ENCODE measurements around the gene DBP. TPM values are rescaled to one million over a fixed set of nuclear protein-coding genes. Genes with fewer than 3 reads are reported as not detected.

DBP gene
- total RNA-seq, 2 experiments from 2014 or later, result 11.3 to 18.0 TPM

DNA sequence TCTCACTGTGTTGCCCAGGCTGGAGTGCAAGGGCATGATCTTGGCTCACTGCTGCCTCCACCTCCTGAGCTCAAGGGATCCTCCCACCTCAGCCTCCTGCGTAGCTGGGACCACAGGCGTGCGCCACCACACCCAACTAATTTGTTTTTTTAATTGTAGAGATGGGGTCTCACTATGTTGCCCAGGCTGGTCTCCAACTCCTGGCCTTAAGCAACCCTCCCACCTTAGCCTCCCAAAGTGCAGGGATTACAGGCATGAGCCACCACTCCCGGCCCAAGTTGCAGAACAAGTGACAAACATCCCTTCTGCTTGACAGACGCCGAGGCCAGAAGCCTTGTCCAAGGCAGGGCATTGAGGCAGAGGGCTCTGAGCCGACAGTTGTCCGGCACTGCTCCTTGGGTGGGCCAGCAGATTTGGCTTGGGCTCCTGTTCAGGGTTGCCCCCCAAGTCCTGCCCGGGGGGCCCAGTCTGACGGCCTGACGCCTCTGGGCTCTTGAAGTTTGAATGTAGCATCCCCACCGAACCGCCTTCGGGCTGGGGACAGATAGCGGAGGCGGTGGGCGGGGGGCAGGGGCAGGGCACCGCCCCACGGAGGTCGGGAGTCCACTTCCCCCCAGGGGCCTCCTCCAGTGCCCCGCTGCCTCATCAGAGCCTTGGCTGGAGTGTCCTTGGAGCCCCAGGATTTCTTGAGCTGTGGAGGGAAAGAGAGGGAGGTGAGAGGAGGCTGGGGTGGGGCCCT, 36.3 kb downstream of the DBP start:
- no peaks in the 10 kb centered on the region for H3K36me3 Mint-ChIP-seq
- H3K4me3 Mint-ChIP-seq, result no peak overlapping the region
- H3K27me3 Mint-ChIP-seq, result no peaks in the 10 kb centered on the region
- DNase-seq (no peak), ATAC-seq (no peak)
- no peaks in the 10 kb centered on the region for H3K9me3 Mint-ChIP-seq (ENCODE audit: low read depth)
- CTCF ChIA-PET, result interaction anchor here (1.3 kb wide), 1 partner anchor 95 kb away, joined by 4 read pairs; no protein-coding TSS in a partner anchor
- H3K27ac Mint-ChIP-seq, result no peak overlapping the region
- peaks cover 8% of the 10 kb centered on the region for H3K4me1 Mint-ChIP-seq

DNA sequence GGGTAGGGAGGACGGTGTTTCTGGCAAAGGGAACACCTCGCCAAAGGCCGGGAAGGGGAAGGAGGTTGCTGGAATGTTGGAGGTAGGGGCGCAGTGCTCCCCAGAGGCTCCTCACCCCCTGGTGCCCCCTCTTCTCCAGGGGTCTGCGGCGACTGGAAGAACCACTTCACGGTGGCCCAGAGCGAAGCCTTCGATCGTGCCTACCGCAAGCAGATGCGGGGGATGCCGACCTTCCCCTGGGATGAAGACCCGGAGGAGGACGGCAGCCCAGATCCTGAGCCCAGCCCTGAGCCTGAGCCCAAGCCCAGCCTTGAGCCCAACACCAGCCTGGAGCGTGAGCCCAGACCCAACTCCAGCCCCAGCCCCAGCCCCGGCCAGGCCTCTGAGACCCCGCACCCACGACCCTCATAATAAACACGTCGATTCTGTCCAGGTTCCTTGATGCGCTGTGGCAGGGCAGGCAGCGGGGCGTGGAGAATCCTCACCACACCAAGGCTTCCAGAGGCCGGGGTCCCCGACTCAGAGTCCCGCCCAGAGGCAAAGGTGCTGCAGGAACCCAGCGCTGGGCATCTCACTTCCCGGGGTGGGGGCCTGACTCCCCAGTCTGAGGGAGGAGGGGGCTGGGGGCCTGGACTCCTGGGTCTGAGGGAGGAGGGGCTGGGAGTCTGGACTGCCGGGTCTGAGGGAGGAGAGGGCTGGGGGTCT, 38.0 kb downstream of the DBP start:
- CTCF ChIA-PET, result interaction anchor here (0.8 kb wide), 1 partner anchor 94 kb away, joined by 3 read pairs; no protein-coding TSS in a partner anchor
- no peaks in the 10 kb centered on the region for H3K9me3 Mint-ChIP-seq (ENCODE audit: low read depth)
- H3K27ac Mint-ChIP-seq, result no peak overlapping the region
- DNase-seq, result no peak
- H3K4me3 Mint-ChIP-seq, result no peak overlapping the region
- no peak for ATAC-seq
- H3K36me3 Mint-ChIP-seq, result peaks cover 2% of the 10 kb centered on the region
- peaks cover 10% of the 10 kb centered on the region for H3K4me1 Mint-ChIP-seq
- no peaks in the 10 kb centered on the region for H3K27me3 Mint-ChIP-seq

DNA sequence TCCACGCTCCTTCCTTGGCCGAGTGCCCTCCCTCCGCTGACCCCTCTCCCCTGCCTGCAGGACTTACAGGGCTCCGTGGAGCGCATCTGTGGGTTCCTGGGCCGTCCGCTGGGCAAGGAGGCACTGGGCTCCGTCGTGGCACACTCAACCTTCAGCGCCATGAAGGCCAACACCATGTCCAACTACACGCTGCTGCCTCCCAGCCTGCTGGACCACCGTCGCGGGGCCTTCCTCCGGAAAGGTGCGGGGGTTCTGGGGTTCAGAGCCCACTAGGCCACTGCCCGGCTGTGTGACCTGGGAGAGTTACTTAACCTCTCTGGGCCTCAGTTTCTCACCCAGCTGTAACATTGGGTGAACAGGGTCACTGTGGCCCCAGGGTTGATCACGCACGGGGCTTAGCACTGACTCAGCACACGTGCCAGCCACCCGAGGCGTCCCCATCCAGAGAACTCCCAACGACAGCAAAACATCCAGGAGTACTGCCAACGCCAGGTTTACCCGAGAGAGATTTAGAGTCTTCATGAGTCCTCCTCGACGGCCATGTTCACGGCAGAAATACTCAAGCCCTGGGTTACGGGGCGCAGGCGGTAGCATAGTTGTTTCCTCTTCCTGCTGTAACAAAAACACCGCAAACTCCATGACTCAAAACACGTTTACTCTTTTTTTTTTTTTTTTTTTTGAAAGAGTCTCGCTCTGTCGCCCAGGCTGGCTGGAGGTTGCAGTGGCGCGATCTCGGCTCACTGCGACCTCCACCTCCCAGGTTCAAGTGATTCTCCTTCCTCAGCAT, 40.3 kb downstream of the DBP start:
- CTCF ChIA-PET, result interaction anchor here (1.0 to 1.6 kb wide), 2 partner anchors 12 to 13 kb away, joined by 4 to 5 read pairs; no protein-coding TSS in a partner anchor
- DNase-seq (peak; percentile 71), ATAC-seq (peak; percentile 85)
- H3K4me3 Mint-ChIP-seq, result peak overlapping the region; percentile 66
- peak overlapping the region; percentile 77 for H3K27ac Mint-ChIP-seq
- no peaks in the 10 kb centered on the region for H3K27me3 Mint-ChIP-seq
- peaks cover 2% of the 10 kb centered on the region for H3K36me3 Mint-ChIP-seq
- no peaks in the 10 kb centered on the region for H3K9me3 Mint-ChIP-seq (ENCODE audit: low read depth)
- H3K4me1 Mint-ChIP-seq, result peaks cover 10% of the 10 kb centered on the region

- ATAC-seq (no peak), DNase-seq (no peak)
- Mint-ChIP-seq H3K27me3 (no peaks in the 10 kb centered on the region), H3K4me1 (peaks cover 12% of the 10 kb centered on the region), H3K27ac (peak overlapping the region; percentile 57), H3K4me3 (peak overlapping the region; percentile 66), H3K9me3 (ENCODE audit: low read depth) (no peaks in the 10 kb centered on the region), H3K36me3 (peaks cover 2% of the 10 kb centered on the region)
- CTCF ChIA-PET, result interaction anchor here (1.6 kb wide), 1 partner anchor 12 kb away, joined by 5 read pairs; no protein-coding TSS in a partner anchor
Observed at GRCh38 chr19:48596237-48596636, 40.9 kb downstream of the DBP start.

- DNase-seq, result no peak
- CTCF ChIA-PET, result no interaction called here
- Mint-ChIP-seq H3K27ac (no peak overlapping the region), H3K27me3 (no peaks in the 10 kb centered on the region), H3K9me3 (ENCODE audit: low read depth) (no peaks in the 10 kb centered on the region), H3K4me1 (peaks cover 12% of the 10 kb centered on the region), H3K4me3 (peak overlapping the region; percentile 66), H3K36me3 (peaks cover 2% of the 10 kb centered on the region)
- ATAC-seq, result no peak
Observed at GRCh38 chr19:48595833-48596232, 41.3 kb downstream of the DBP start.

- ATAC-seq (no peak), DNase-seq (no peak)
- CTCF ChIA-PET, result interaction anchor here (0.6 to 2.9 kb wide), 4 partner anchors 11 to 204 kb away, joined by 3 to 13 read pairs (median 4); partner anchors contain the start of gene KDELR1
- Mint-ChIP-seq H3K4me3 (peak overlapping the region; percentile 17), H3K27ac (no peak overlapping the region), H3K27me3 (no peaks in the 10 kb centered on the region), H3K36me3 (peaks cover 2% of the 10 kb centered on the region), H3K4me1 (peaks cover 12% of the 10 kb centered on the region), H3K9me3 (ENCODE audit: low read depth) (no peaks in the 10 kb centered on the region)
Observed at GRCh38 chr19:48595171-48595570, 42.0 kb downstream of the DBP start.

GRCh38 chr19:48591021-48591420, 46.2 kb downstream of the DBP start:
- CTCF ChIA-PET, result interaction anchor here (1.9 to 11.2 kb wide), 3 partner anchors 77 to 101 kb away, joined by 6 to 221 read pairs (median 8); no protein-coding TSS in a partner anchor

GRCh38 chr19:48588670-48589401, 48.3 kb downstream of the DBP start:
- CTCF ChIA-PET, result interaction anchor here (0.6 to 11.2 kb wide), 28 partner anchors 12 to 391 kb away, joined by 3 to 221 read pairs (median 4); partner anchors contain the start of genes KDELR1, SYNGR4 and TMEM143
- ATAC-seq, result peak; percentile 96
- H3K4me1 Mint-ChIP-seq, result peaks cover 15% of the 10 kb centered on the region

More at GRCh38 chr19:48591021-48591420, 46.2 kb downstream of the DBP start:
- Mint-ChIP-seq H3K9me3 (ENCODE audit: low read depth) (no peaks in the 10 kb centered on the region), H3K27me3 (no peaks in the 10 kb centered on the region), H3K27ac (no peak overlapping the region), H3K4me3 (no peak overlapping the region), H3K4me1 (peaks cover 11% of the 10 kb centered on the region), H3K36me3 (peaks cover 2% of the 10 kb centered on the region)
- DNase-seq (no peak), ATAC-seq (no peak)

DNA sequence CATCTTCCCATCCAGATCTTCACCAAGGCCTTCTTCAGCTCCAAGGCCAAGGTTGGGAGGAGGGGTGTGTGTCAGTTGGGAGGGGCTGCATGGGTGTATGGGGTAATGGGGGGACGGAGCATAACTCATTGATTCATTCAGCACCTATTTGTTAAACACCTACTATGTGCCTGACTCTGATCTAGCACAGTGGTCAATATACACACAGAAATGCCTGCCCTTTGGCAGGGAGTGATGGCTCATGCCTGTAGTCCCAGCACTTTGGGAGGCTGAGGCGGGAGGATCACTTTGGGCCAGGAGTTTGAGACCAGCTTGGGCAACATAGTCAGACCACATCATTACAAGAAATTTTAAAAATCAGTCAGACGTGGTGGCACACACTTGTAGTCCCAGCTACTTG, 49.8 kb downstream of the DBP start:
- peaks cover 3% of the 10 kb centered on the region for H3K27me3 Mint-ChIP-seq
- peaks cover 4% of the 10 kb centered on the region for H3K36me3 Mint-ChIP-seq
- H3K4me3 Mint-ChIP-seq, result no peak overlapping the region
- H3K4me1 Mint-ChIP-seq, result peaks cover 15% of the 10 kb centered on the region
- H3K27ac Mint-ChIP-seq, result no peak overlapping the region
- CTCF ChIA-PET, result interaction anchor here (0.6 to 11.2 kb wide), 9 partner anchors 64 to 321 kb away, joined by 3 to 221 read pairs (median 4); no protein-coding TSS in a partner anchor
- no peak for DNase-seq
- no peak for ATAC-seq
- no peaks in the 10 kb centered on the region for H3K9me3 Mint-ChIP-seq (ENCODE audit: low read depth)

More at GRCh38 chr19:48588670-48589401, 48.3 kb downstream of the DBP start:
- peaks cover 3% of the 10 kb centered on the region for H3K27me3 Mint-ChIP-seq
- H3K27ac Mint-ChIP-seq, result no peak overlapping the region
- peak overlapping the region; percentile 36 for H3K4me3 Mint-ChIP-seq
- H3K9me3 Mint-ChIP-seq (ENCODE audit: low read depth), result no peaks in the 10 kb centered on the region
- DNase-seq, result peak; percentile 90
- H3K36me3 Mint-ChIP-seq, result peaks cover 4% of the 10 kb centered on the region

DNA sequence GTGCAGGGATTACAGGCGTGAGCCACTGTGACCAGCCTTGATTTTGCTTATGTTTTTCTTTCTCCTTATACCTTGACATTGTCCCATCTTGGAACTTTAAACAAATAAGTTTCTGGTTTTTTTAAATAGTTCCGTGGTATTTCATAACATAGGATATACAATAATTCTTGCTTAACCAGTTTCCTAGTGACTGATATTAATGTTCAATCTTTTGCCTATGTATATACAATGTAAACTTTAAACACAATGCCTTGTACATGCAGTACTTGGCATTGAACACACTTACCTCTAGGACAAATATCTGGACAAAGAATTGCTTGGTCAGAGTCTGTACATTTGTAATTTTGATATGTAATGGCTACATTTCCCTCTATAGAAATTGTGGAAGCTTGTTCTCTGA, 55.0 kb downstream of the DBP start:
- H3K4me1 Mint-ChIP-seq, result peaks cover 6% of the 10 kb centered on the region
- peaks cover 3% of the 10 kb centered on the region for H3K27me3 Mint-ChIP-seq
- H3K36me3 Mint-ChIP-seq, result peaks cover 5% of the 10 kb centered on the region
- ATAC-seq (no peak), DNase-seq (no peak)
- H3K4me3 Mint-ChIP-seq, result no peak overlapping the region
- H3K27ac Mint-ChIP-seq, result no peak overlapping the region
- CTCF ChIA-PET, result interaction anchor here (6.3 to 11.2 kb wide), 2 partner anchors 76 to 93 kb away, joined by 72 to 221 read pairs; no protein-coding TSS in a partner anchor
- no peaks in the 10 kb centered on the region for H3K9me3 Mint-ChIP-seq (ENCODE audit: low read depth)
